A673 (cell line): ENCODE data around the gene PLA2G4C.

Experiments
- EZH2 ChIP-seq: fragments of 200-600 bp; sonication (generic); IDR thresholded peaks from 2 replicates; pipeline ENCODE4 v1.6.1; 2017; ENCODE audit warnings: borderline replicate concordance, low read depth, mild to moderate bottlenecking, mixed read lengths, antibody characterized with exemption, low read length; ENCODE audit not compliant: poor library complexity, severe bottlenecking
- TF ChIP-seq, protein P1 (sequence below): fragments of 300-800, 200-600 bp; sonication (generic); conservative IDR thresholded peaks from 2 replicates; pipeline ENCODE4 v1.5.1; 2017; ENCODE audit warnings: low read depth, mild to moderate bottlenecking, antibody characterized with exemption, low read length, moderate library complexity, mixed read lengths

DNA sequence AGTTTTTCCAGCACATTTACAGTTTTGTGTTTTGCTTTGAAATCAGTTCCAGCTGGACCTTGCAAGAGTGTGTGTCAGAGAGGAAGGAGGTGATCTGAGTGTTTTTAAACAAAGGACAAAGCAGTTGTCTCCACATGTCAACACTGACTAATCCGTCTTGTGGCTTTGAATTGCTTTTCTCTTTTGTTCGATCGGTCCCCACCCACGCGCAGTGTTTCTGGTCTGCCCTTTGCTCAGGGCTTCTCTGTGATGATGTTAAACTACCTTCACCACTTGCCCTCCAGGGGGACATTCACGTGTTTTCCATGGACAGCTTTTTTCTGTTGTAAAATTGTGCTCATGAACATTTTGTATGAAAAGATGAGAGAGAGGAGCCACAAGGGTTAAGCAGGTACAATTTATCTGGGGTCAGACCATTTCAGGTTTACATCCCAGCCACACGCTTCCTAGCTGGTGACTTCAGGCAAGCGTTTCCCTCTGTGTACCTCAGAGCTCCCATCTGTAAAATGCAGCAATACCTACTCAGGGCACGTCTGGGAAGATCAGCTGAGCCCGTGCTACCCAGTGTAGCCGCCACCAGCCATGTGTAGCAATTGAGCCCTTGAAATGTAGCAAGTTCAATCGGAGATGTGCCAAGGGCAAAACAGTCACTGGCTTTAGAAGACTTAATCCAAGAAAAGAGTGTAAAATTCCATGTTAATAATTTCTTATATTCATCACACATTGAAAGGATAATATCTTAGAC lies 13.5 kb upstream of the PLA2G4C start:
- no peak for TF ChIP-seq EZH2
- TF ChIP-seq, protein P1, sequence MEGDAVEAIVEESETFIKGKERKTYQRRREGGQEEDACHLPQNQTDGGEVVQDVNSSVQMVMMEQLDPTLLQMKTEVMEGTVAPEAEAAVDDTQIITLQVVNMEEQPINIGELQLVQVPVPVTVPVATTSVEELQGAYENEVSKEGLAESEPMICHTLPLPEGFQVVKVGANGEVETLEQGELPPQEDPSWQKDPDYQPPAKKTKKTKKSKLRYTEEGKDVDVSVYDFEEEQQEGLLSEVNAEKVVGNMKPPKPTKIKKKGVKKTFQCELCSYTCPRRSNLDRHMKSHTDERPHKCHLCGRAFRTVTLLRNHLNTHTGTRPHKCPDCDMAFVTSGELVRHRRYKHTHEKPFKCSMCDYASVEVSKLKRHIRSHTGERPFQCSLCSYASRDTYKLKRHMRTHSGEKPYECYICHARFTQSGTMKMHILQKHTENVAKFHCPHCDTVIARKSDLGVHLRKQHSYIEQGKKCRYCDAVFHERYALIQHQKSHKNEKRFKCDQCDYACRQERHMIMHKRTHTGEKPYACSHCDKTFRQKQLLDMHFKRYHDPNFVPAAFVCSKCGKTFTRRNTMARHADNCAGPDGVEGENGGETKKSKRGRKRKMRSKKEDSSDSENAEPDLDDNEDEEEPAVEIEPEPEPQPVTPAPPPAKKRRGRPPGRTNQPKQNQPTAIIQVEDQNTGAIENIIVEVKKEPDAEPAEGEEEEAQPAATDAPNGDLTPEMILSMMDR, result no peak; the same call in 1 of the 2 replicates
